ENCODE data around the gene DLGAP4. TPM values are rescaled to one million over a fixed set of nuclear protein-coding genes. Genes with fewer than 3 reads are reported as not detected.

DLGAP4 gene
- total and polyA plus RNA-seq, 2 of the 13 experiments (the other 11 are each of a cell fraction or from before 2014, with no cell fraction given) = 15.2 to 26.7 TPM

DNA sequence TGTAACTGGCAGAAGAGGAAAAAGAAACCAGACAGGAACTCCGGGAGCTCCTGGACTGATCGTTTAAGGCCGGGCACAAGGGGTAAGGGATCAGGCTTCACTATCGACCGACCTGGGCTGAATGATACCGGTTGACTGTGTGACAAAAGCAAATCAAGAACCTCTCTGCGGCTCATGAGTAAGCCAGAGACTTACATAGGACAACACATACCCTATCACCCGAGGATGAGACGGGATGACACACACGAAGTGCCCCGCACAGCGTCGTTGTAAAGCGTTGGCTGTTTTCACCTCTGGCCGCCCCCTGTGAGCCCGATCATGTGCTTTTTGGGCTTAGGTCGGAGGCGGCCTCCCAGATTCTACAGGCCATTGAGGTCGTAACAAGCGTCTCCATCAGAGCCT, 266.6 kb downstream of the DLGAP4 start (continued):
- TF ChIP-seq RBM22 (optimal IDR thresholded peaks at IDR 0.05; ENCODE audit: low read length) (peak; percentile 87), ARNT (IDR thresholded peaks at IDR 0.05) (no peak), PTBP1 (IDR thresholded peaks at IDR 0.05; ENCODE audit: low read depth, low read length, poor library complexity, severe bottlenecking) (no peak), ZNF367 (CRISPR knock-in tag; IDR thresholded peaks at IDR 0.05; ENCODE audit: borderline replicate concordance) (no peak), SIN3B (IDR thresholded peaks at IDR 0.05; ENCODE audit: low read length) (0 out of 2 replicates have a peak, but pooled peaks have one; percentile 34), PHF20 (CRISPR knock-in tag; IDR thresholded peaks at IDR 0.05) (no peak), ZNF724P (CRISPR knock-in tag; IDR thresholded peaks at IDR 0.05; ENCODE audit: borderline replicate concordance) (no peak), MIXL1 (CRISPR knock-in tag; IDR thresholded peaks at IDR 0.05) (0 out of 2 replicates have a peak, but pooled peaks have one; percentile 53), MZF1 (CRISPR knock-in tag; IDR thresholded peaks at IDR 0.05; ENCODE audit: borderline replicate concordance) (no peak), FOXM1 (CRISPR knock-in tag; IDR thresholded peaks at IDR 0.05) (no peak), ZFYVE20 (CRISPR knock-in tag; IDR thresholded peaks at IDR 0.05; ENCODE audit: borderline replicate concordance, low read depth) (no peak), NONO (IDR thresholded peaks at IDR 0.05) (no peak), NONO (CRISPR knock-in tag; conservative IDR thresholded peaks at IDR 0.05) (0 out of 2 replicates have a peak, but pooled peaks have one; percentile 18), HDAC2 (CRISPR knock-in tag; IDR thresholded peaks at IDR 0.05) (peak; percentile 59; the same call in 1 of the 2 replicates), NPAS2 (CRISPR knock-in tag; IDR thresholded peaks at IDR 0.05; ENCODE audit: borderline replicate concordance) (no peak), MAFF (IDR thresholded peaks at IDR 0.05; ENCODE audit: low read depth, low read length) (no peak), NFE2 (CRISPR knock-in tag; IDR thresholded peaks at IDR 0.05) (no peak), RBFOX2 (IDR thresholded peaks at IDR 0.05; ENCODE audit: low read depth, low read length) (no peak), NFE2L2 (IDR thresholded peaks at IDR 0.05; ENCODE audit: low read length) (no peak), ZNF737 (CRISPR knock-in tag; IDR thresholded peaks at IDR 0.05; ENCODE audit: borderline replicate concordance) (peak; percentile 98), ZNF709 (CRISPR knock-in tag; IDR thresholded peaks at IDR 0.05) (peak; percentile 75; the same call in 1 of the 2 replicates)
- TF ChIP-seq, protein P1, sequence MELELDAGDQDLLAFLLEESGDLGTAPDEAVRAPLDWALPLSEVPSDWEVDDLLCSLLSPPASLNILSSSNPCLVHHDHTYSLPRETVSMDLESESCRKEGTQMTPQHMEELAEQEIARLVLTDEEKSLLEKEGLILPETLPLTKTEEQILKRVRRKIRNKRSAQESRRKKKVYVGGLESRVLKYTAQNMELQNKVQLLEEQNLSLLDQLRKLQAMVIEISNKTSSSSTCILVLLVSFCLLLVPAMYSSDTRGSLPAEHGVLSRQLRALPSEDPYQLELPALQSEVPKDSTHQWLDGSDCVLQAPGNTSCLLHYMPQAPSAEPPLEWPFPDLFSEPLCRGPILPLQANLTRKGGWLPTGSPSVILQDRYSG (CRISPR knock-in tag; IDR thresholded peaks at IDR 0.05) = no peak
- TF ChIP-seq, protein P2, sequence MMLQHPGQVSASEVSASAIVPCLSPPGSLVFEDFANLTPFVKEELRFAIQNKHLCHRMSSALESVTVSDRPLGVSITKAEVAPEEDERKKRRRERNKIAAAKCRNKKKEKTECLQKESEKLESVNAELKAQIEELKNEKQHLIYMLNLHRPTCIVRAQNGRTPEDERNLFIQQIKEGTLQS (CRISPR knock-in tag; IDR thresholded peaks at IDR 0.05) = no peak
- TF ChIP-seq, protein P3, sequence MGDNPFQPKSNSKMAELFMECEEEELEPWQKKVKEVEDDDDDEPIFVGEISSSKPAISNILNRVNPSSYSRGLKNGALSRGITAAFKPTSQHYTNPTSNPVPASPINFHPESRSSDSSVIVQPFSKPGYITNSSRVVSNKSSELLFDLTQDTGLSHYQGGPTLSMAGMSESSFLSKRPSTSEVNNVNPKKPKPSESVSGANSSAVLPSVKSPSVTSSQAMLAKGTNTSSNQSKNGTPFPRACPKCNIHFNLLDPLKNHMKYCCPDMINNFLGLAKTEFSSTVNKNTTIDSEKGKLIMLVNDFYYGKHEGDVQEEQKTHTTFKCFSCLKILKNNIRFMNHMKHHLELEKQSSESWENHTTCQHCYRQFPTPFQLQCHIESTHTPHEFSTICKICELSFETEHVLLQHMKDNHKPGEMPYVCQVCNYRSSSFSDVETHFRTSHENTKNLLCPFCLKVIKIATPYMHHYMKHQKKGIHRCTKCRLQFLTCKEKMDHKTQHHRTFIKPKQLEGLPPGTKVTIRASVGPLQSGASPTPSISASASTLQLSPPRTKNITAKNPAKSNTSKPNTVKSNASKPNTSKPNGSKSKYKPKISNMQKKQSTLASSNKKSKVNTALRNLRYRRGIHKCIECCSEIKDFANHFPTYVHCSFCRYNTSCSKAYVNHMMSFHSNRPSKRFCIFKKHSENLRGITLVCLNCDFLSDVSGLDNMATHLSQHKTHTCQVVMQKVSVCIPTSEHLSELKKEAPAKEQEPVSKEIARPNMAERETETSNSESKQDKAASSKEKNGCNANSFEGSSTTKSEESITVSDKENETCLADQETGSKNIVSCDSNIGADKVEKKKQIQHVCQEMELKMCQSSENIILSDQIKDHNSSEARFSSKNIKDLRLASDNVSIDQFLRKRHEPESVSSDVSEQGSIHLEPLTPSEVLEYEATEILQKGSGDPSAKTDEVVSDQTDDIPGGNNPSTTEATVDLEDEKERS (CRISPR knock-in tag; IDR thresholded peaks at IDR 0.05) = peak; percentile 52; the same call in 1 of the 2 replicates
- TF ChIP-seq, protein P4, sequence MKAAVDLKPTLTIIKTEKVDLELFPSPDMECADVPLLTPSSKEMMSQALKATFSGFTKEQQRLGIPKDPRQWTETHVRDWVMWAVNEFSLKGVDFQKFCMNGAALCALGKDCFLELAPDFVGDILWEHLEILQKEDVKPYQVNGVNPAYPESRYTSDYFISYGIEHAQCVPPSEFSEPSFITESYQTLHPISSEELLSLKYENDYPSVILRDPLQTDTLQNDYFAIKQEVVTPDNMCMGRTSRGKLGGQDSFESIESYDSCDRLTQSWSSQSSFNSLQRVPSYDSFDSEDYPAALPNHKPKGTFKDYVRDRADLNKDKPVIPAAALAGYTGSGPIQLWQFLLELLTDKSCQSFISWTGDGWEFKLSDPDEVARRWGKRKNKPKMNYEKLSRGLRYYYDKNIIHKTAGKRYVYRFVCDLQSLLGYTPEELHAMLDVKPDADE (CRISPR knock-in tag; IDR thresholded peaks at IDR 0.05) = no peak
- TF ChIP-seq, protein P5, sequence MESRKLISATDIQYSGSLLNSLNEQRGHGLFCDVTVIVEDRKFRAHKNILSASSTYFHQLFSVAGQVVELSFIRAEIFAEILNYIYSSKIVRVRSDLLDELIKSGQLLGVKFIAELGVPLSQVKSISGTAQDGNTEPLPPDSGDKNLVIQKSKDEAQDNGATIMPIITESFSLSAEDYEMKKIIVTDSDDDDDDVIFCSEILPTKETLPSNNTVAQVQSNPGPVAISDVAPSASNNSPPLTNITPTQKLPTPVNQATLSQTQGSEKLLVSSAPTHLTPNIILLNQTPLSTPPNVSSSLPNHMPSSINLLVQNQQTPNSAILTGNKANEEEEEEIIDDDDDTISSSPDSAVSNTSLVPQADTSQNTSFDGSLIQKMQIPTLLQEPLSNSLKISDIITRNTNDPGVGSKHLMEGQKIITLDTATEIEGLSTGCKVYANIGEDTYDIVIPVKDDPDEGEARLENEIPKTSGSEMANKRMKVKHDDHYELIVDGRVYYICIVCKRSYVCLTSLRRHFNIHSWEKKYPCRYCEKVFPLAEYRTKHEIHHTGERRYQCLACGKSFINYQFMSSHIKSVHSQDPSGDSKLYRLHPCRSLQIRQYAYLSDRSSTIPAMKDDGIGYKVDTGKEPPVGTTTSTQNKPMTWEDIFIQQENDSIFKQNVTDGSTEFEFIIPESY (CRISPR knock-in tag; IDR thresholded peaks at IDR 0.05) = no peak

Data from HepG2 (cell line).